HG02981 (cell line): ENCODE data around the gene TGIF1.
A peak's percentile ranks its signal among the peaks of the same experiment; 100 is the strongest.
"Not testable (repeated sequence)": the region's sequence is repeated elsewhere in the genome, so short reads cannot be mapped to it uniquely, and the experiment has no call there.

Experiments
- ATAC-seq: cut with Tn5 transposase; IDR thresholded peaks from one replicate; pipeline ENCODE4 v1.9.1; 2021; ENCODE audit warnings: mild to moderate bottlenecking, moderate library complexity; ENCODE audit not compliant: unreplicated experiment

The TGIF1 gene

GRCh38 chr18:3455090-3455635 is 5.2 kb downstream of the TGIF1 start:
- no peak for ATAC-seq

- no peak for ATAC-seq
Observed at GRCh38 chr18:3455907-3456685, 6.1 kb downstream of the TGIF1 start.

DNA sequence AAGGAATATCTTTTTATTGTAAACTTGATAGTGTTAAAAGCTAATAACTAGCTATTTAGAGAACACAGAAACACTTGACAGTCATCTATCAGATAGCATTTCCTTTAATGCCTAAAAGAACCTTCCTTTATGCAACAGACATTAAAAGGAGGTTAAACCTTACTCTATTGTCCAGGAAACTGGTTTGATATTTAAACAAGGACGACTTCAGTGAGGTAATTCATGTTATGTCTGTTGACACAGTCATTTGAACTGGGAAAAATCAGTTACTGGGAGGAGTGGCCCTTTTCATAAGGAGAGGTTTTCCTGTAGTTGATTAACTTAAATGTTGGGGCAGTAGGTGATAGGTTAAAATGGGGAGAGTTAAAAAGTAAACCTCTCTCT is 6.7 kb downstream of the TGIF1 start:
- no peak for ATAC-seq

- ATAC-seq: no peak
Observed at GRCh38 chr18:3457261-3457724, 7.3 kb downstream of the TGIF1 start.

- no peak for ATAC-seq
Observed at GRCh38 chr18:3458378-3458777, 8.4 kb downstream of the TGIF1 start.

- ATAC-seq: peak; percentile 42
Observed at GRCh38 chr18:3458952-3459853, 9.2 kb downstream of the TGIF1 start.

DNA sequence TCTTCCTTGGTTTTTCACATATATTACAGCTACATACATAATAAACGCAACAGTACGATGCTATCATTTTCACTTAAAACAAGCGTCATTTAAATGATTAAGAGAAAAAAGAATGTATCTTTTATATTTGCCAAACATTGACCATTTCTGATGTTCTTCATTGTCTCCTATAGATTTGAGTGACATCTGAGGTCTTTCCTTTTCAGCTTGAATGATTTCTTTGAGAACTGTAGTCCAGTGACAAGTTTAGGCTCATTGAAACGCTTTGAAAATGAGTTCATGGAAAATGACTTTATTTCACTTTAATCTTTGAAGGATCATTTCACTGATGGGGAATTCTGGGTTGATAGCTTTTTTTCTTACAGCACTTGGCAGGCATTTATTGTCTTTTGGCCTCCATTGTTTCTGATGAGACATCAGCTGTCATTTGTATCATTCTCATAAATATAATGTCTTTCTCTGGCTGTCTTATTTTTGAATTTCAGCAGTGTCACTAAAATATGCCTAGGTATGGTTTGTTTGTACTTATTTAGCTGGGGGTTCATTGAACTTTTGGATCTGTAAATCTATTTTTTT is 10.9 kb downstream of the TGIF1 start:
- no peak for ATAC-seq

GRCh38 chr18:3461704-3462103 is 11.7 kb downstream of the TGIF1 start:
- ATAC-seq: no peak

- no peak for ATAC-seq
Observed at GRCh38 chr18:3463051-3463450, 13.1 kb downstream of the TGIF1 start.

- no peak for ATAC-seq
Observed at GRCh38 chr18:3466045-3466444, 16.1 kb downstream of the TGIF1 start.

DNA sequence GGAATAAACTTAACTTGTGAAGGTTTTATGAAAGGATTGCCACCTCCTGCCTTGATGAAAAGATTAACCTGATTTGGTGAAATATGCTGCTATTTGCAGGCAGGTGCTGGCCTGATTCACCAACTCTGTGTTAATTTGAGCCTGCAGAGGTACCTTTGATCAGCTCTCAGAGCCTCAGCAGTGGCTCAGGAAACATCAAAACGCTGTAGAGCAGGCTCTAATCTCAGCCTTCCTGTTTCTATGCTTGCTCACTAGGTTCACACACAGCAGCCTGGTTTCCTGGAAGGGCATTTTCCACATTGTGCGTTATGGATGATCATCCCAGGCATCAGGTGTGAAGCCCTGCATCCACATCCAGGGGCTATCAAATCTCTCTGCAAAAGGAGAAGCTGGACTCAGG is 16.9 kb downstream of the TGIF1 start:
- no peak for ATAC-seq

- ATAC-seq: no peak
Observed at GRCh38 chr18:3468066-3468705, 18.2 kb downstream of the TGIF1 start.

- no peak for ATAC-seq
Observed at GRCh38 chr18:3468833-3469232, 18.9 kb downstream of the TGIF1 start.

- ATAC-seq: no peak
Observed at GRCh38 chr18:3471141-3471648, 21.2 kb downstream of the TGIF1 start.

- ATAC-seq: not testable (repeated sequence)
Observed at GRCh38 chr18:3472121-3472520, 22.1 kb downstream of the TGIF1 start.

- peak; percentile 97 for ATAC-seq
Observed at GRCh38 chr18:3472681-3473544, 22.9 kb downstream of the TGIF1 start.

- no peak for ATAC-seq
Observed at GRCh38 chr18:3478262-3478978, 28.4 kb downstream of the TGIF1 start.

DNA sequence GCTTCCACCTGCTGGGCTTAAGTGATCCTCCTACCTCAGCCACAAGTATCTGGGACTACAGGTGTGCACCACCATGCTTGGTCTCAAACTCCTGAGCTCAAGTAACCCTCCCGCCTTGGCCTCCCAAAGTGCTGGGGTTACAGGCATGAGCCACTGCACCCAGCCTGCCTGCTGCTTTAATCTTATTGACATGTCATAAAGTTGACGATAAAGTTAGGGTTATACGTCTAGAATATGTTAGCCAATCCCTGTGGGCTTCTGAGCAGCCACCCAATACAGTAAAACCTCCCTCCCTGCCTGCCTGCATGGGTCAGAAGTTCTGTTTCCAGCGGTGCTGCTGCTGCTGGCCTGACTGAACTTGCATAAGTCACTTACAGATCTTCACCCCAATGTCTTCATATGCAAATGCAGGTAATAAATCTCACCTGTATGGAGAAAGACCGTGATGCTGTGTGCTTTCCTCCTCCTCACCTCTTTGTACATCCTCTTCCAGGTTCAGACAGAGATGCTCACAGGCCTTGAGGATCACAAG is 30.1 kb downstream of the TGIF1 start:
- ATAC-seq: no peak
